Left cardiac atrium (tissue), 4 donors: ENCODE data around the gene ARFGEF3. TPM values are rescaled to one million over a fixed set of nuclear protein-coding genes. Genes with fewer than 3 reads are reported as not detected.
A peak's percentile ranks its signal among the peaks of the same experiment; 100 is the strongest.
"Not testable (repeated sequence)": the region's sequence is repeated elsewhere in the genome, so short reads cannot be mapped to it uniquely, and the experiment has no call there.

Source experiments
- ATAC-seq, 2 donors: fragments of 200-7000 bp; cut with Tn5 transposase; one replicate each; pipeline ENCODE4 v1.9.1; 2020; ENCODE audit warnings: mild to moderate bottlenecking in 2 of 2, moderate library complexity in 2 of 2
- DNase-seq: peaks from one replicate; pipeline ENCODE4 v3.0.0-alpha.2; 2020
- intact Hi-C, 2 donors: fragments of 100-400 bp; cut with DNase I; formaldehyde crosslinking; loops; one replicate each; pipeline versions ENCODE4 v1.14.1 to v1.15.1; 2022 to 2023
- long read RNA-seq: library from polyadenylated mRNA; unstranded; transcript quantifications from one replicate; pipeline ENCODE4 v2.0.0, GENCODE V29; 2021
- total RNA-seq, 2 donors: library from RNA; stranded (reverse); fragmentation: NEBNext Ultra II Directional; extraction: Animal tissue kit (Norgen Biotek cat#: 25700); gene quantifications; one replicate each; pipeline ENCODE4 v1.2.1, GENCODE V29; 2021
- donor health status: DM: no; HTN: yes; CAD: no.
- donor health status: DM: no; HTN: yes; CAD: no; lungs with severe emphysema.
- donor health status: DM: yes; HTN: yes; CAD: no.
- donor health status: Dilated cardiomyopathy.

The ARFGEF3 gene
- total RNA-seq = 1 to 10 TPM; 1.4 to 2.7 TPM
- long read RNA-seq = 0 reads

GRCh38 chr6:138161338-138162110 lies at the start of gene ARFGEF3:
ARFGEF3 (plus strand) TSS chr6:138161939; CDS start chr6:138162087, 148 bp downstream.
- ATAC-seq = peak; percentile 84 to 94
- DNase-seq = peak; percentile 74
- intact Hi-C loops = no loop called here

- intact Hi-C loops = loop anchor here (5.0 to 10.0 kb wide), 3 partner anchors 111 to 401 kb away; partner anchors contain the start of gene HEBP2 (in 1 of the 2)
- DNase-seq (no peak), ATAC-seq (no peak)
These were observed 48.0 kb upstream of the ARFGEF3 start for GRCh38 chr6:138113588-138114210.

- ATAC-seq = no peak
- intact Hi-C loops = loop anchor here (5.0 to 10.0 kb wide), 5 partner anchors 162 to 647 kb away; partner anchors contain the start of gene HEBP2 (in 1 of the 2)
These were observed 46.5 kb upstream of the ARFGEF3 start for GRCh38 chr6:138115201-138115600.

GRCh38 chr6:138115877-138116660 lies 45.7 kb upstream of the ARFGEF3 start:
- DNase-seq (peak; percentile 55), ATAC-seq (peak; percentile 87 to 91)
- intact Hi-C loops = loop anchor here (2.0 to 10.0 kb wide), 7 partner anchors 161 to 651 kb away; partner anchors contain the start of gene HEBP2 (in 1 of the 2)

More at GRCh38 chr6:138115201-138115600, 46.5 kb upstream of the ARFGEF3 start:
- DNase-seq = no peak

GRCh38 chr6:138116661-138116999 lies 45.1 kb upstream of the ARFGEF3 start:
- DNase-seq = no peak
- ATAC-seq = no peak

GRCh38 chr6:138117376-138117914 lies 44.3 kb upstream of the ARFGEF3 start:
- intact Hi-C loops = loop anchor here (2.0 to 10.0 kb wide), 7 partner anchors 160 to 649 kb away; partner anchors contain the start of gene HEBP2 (in 1 of the 2)
- DNase-seq (no peak), ATAC-seq (no peak)

More at GRCh38 chr6:138116661-138116999, 45.1 kb upstream of the ARFGEF3 start:
- intact Hi-C loops = loop anchor here (2.0 to 10.0 kb wide), 7 partner anchors 161 to 650 kb away; partner anchors contain the start of gene HEBP2 (in 1 of the 2)

GRCh38 chr6:138119229-138119628 lies 42.5 kb upstream of the ARFGEF3 start:
- intact Hi-C loops = loop anchor here (5.0 to 10.0 kb wide), 5 partner anchors 158 to 643 kb away; partner anchors contain the start of gene HEBP2 (in 1 of the 2)
- not testable (repeated sequence) for ATAC-seq, DNase-seq

GRCh38 chr6:138119976-138120375 lies 41.8 kb upstream of the ARFGEF3 start:
- DNase-seq = no peak
- no peak for ATAC-seq

GRCh38 chr6:138124096-138124495 lies 37.6 kb upstream of the ARFGEF3 start:
- DNase-seq (no peak), ATAC-seq (no peak)
- intact Hi-C loops = no loop called here

More at GRCh38 chr6:138119976-138120375, 41.8 kb upstream of the ARFGEF3 start:
- intact Hi-C loops = loop anchor here (5.0 to 10.0 kb wide), 5 partner anchors 157 to 642 kb away; partner anchors contain the start of gene HEBP2 (in 1 of the 2)

- intact Hi-C loops = no loop called here
- peak in 1 of 2 donors; percentile 53 for ATAC-seq
- DNase-seq = no peak
These were observed 33.6 kb upstream of the ARFGEF3 start for GRCh38 chr6:138128096-138128495.

- intact Hi-C loops = no loop called here
- no peak for DNase-seq
- no peak for ATAC-seq
These were observed 32.5 kb upstream of the ARFGEF3 start for GRCh38 chr6:138129190-138129589.

GRCh38 chr6:138142806-138143205 lies 18.9 kb upstream of the ARFGEF3 start:
- ATAC-seq (no peak), DNase-seq (no peak)
- intact Hi-C loops = no loop called here

- ATAC-seq (no peak), DNase-seq (no peak)
- intact Hi-C loops = no loop called here
These were observed 16.3 kb upstream of the ARFGEF3 start for GRCh38 chr6:138145402-138145801.

GRCh38 chr6:138146544-138146943 lies 15.2 kb upstream of the ARFGEF3 start:
- no peak for ATAC-seq
- intact Hi-C loops = no loop called here
- DNase-seq = no peak

- DNase-seq = no peak
- intact Hi-C loops = no loop called here
- no peak for ATAC-seq
These were observed 6.3 kb upstream of the ARFGEF3 start for GRCh38 chr6:138155443-138155842.

GRCh38 chr6:138157986-138158638 lies 3.6 kb upstream of the ARFGEF3 start:
- intact Hi-C loops = no loop called here
- no peak for DNase-seq
- no peak for ATAC-seq

- ATAC-seq (no peak), DNase-seq (no peak)
- intact Hi-C loops = no loop called here
These were observed 2.5 kb upstream of the ARFGEF3 start for GRCh38 chr6:138159246-138159645.
